Measurements from ENCODE around the gene SHMT2.

- TF ChIP-seq ZZZ3 (CRISPR knock-in tag; IDR thresholded peaks at IDR 0.05; ENCODE audit: borderline replicate concordance) (no peak), ZNF678 (CRISPR knock-in tag; IDR thresholded peaks at IDR 0.05) (no peak), CTCF (CRISPR knock-in tag; IDR thresholded peaks at IDR 0.05) (peak; percentile 29; the same call in 1 of the 2 replicates), MYNN (CRISPR knock-in tag; IDR thresholded peaks at IDR 0.05; ENCODE audit: low read depth) (no peak), HMGXB4 (CRISPR knock-in tag; IDR thresholded peaks at IDR 0.05; ENCODE audit: borderline replicate concordance in 1 of 2, low read depth in 1 of 2) (no peak), CSRNP1 (CRISPR knock-in tag; IDR thresholded peaks at IDR 0.05) (no peak), FOXK2 (IDR thresholded peaks at IDR 0.05) (no peak), ATF7 (IDR thresholded peaks at IDR 0.05) (no peak), ATF7 (CRISPR knock-in tag; IDR thresholded peaks at IDR 0.05) (no peak), MYC (CRISPR knock-in tag; IDR thresholded peaks at IDR 0.05; ENCODE audit: borderline replicate concordance) (no peak), POLR2AphosphoS5 (IDR thresholded peaks at IDR 0.05; ENCODE audit: low read depth, low read length) (no peak), PRDM4 (CRISPR knock-in tag; IDR thresholded peaks at IDR 0.05; ENCODE audit: borderline replicate concordance) (no peak)
These were observed 47.5 kb downstream of the SHMT2 start for GRCh38 chr12:57276935-57277563.

All from HepG2 (cell line).